H1 (cell line): ENCODE results near the gene ZFP36L2. TPM values are rescaled to one million over a fixed set of nuclear protein-coding genes. Genes with fewer than 3 reads are reported as not detected.

Experiments used
- CTCF ChIA-PET: fragments of 300-600 bp; sonication (Branson Sonifier 250); formaldehyde crosslinking; loops from one replicate; lab custom pipeline; 2021; ENCODE audit not compliant: partially characterized antibody; lab: Charles Lee
- POLR2A ChIA-PET: fragments of 300-600 bp; sonication (Branson Sonifier 250); formaldehyde crosslinking; loops from one replicate; lab custom pipeline; 2021; ENCODE audit warnings: inconsistent platforms; ENCODE audit not compliant: partially characterized antibody; lab: Charles Lee
- DNase-seq, 2 experiments: peaks; one replicate each; pipeline versions ENCODE4 v3.0.0 to v3.0.0-alpha.2; 2010 to 2022; ENCODE audit warnings: low spot score in 2 of 2, low read depth in 1 of 2, mixed read lengths in 1 of 2
- FAIRE-seq: peaks from 2 replicates; lab custom pipeline; 2011; peaks lifted over from hg19 to GRCh38; lab: Jason Lieb, UNC
- H2AFZ ChIP-seq: 2 replicates; pipeline ENCODE4 v1.8.1; 2012; ENCODE audit warnings: low read length, inconsistent platforms
- H2AK5ac ChIP-seq: 2 replicates; pipeline ENCODE4 v1.6.1; 2013; ENCODE audit warnings: low read depth, low read length
- H2BK120ac ChIP-seq: replicated peaks from 2 replicates; pipeline ENCODE3; 2013; ENCODE audit warnings: low read depth, low read length, inconsistent platforms
- H2BK12ac ChIP-seq: 2 replicates; pipeline ENCODE4 v1.6.1; 2013; ENCODE audit warnings: low read depth, low read length
- H2BK15ac ChIP-seq: 2 replicates; pipeline ENCODE4 v1.6.1; 2013; ENCODE audit warnings: low read length
- H2BK20ac ChIP-seq: 2 replicates; pipeline ENCODE4 v1.6.1; 2013; ENCODE audit warnings: low read length
- H2BK5ac ChIP-seq: 2 replicates; pipeline ENCODE4 v1.6.1; 2013; ENCODE audit warnings: low read depth, low read length
- H3K14ac ChIP-seq: 2 replicates; pipeline ENCODE4 v1.6.1; 2013; ENCODE audit warnings: inconsistent platforms; ENCODE audit not compliant: insufficient read length
- H3K18ac ChIP-seq: 2 replicates; pipeline ENCODE4 v1.6.1; 2013; ENCODE audit warnings: low read length; ENCODE audit errors: extremely low read depth
- H3K23ac ChIP-seq: 2 replicates; pipeline ENCODE4 v1.6.1; 2013; ENCODE audit warnings: inconsistent platforms; ENCODE audit not compliant: insufficient read length
- H3K23me2 ChIP-seq: 2 replicates; pipeline ENCODE4 v1.6.1; 2013; ENCODE audit warnings: low read depth, low read length
- H3K27ac ChIP-seq: 2 replicates; pipeline ENCODE4 v1.6.1; 2011; ENCODE audit warnings: low read depth, low read length, inconsistent platforms
- H3K27me3 ChIP-seq, 4 experiments: replicated peaks in 1 of 4; 1 replicate in 1 of 4; 2 replicates in 3 of 4; pipeline versions ENCODE4 v1.6.1 to v1.8.1; 2011 to 2013; ENCODE audit warnings: low read length in 3 of 4, mild to moderate bottlenecking in 3 of 4, inconsistent platforms in 2 of 4, mixed read lengths in 2 of 4, moderate library complexity in 1 of 4; ENCODE audit not compliant: control insufficient read depth in 3 of 4, insufficient read depth in 3 of 4; ENCODE audit errors: extremely low read depth in 1 of 4
- H3K36me3 ChIP-seq, 4 experiments: 2 replicates each; pipeline versions ENCODE4 v1.6.1 to v1.8.1; 2011 to 2013; ENCODE audit warnings: mild to moderate bottlenecking in 4 of 4, low read length in 3 of 4, moderate library complexity in 2 of 4, control low read depth in 1 of 4, inconsistent platforms in 1 of 4; ENCODE audit not compliant: insufficient read depth in 4 of 4, control insufficient read depth in 2 of 4
- H3K4ac ChIP-seq: replicated peaks from 2 replicates; pipeline ENCODE3; 2013; ENCODE audit warnings: low read length, low read depth, mixed read lengths, inconsistent platforms; ENCODE audit not compliant: insufficient read length
- H3K4me1 ChIP-seq, 4 experiments: replicated peaks in 1 of 4; 1 replicate in 1 of 4; 2 replicates in 3 of 4; pipeline versions ENCODE4 v1.6.1 to v1.8.1; 2011 to 2013; ENCODE audit warnings: low read length in 3 of 4, inconsistent platforms in 2 of 4, mixed read lengths in 1 of 4; ENCODE audit not compliant: insufficient read depth in 4 of 4, control insufficient read depth in 3 of 4
- H3K4me2 ChIP-seq, 2 experiments: 2 replicates each; pipeline versions ENCODE4 v1.6.1 to v1.8.1; 2011 to 2013; ENCODE audit warnings: low read depth in 2 of 2, low read length in 2 of 2, control low read depth in 1 of 2, inconsistent platforms in 1 of 2, mild to moderate bottlenecking in 1 of 2; ENCODE audit not compliant: insufficient read depth in 1 of 2
- H3K4me3 ChIP-seq, 4 experiments: fragments of 200-600, 300-600 bp in 1 of 4; sonication (generic), shearing (Covaris generic), sonication (Bioruptor Twin) in 1 of 4; 2 replicates each; pipeline versions ENCODE4 v1.5.1 to v1.8.1; 2011 to 2016; ENCODE audit warnings: low read length in 4 of 4, low read depth in 3 of 4, control low read depth in 2 of 4, inconsistent platforms in 2 of 4, mild to moderate bottlenecking in 2 of 4, mixed read lengths in 1 of 4, moderate library complexity in 1 of 4; ENCODE audit not compliant: insufficient read depth in 2 of 4; ENCODE audit errors: extremely low read depth in 1 of 4
- H3K56ac ChIP-seq: replicated peaks from 2 replicates; pipeline ENCODE3; 2013; ENCODE audit warnings: low read depth, mild to moderate bottlenecking, mixed read lengths, low read length, inconsistent platforms; ENCODE audit not compliant: insufficient read length
- H3K79me1 ChIP-seq: 2 replicates; pipeline ENCODE4 v1.6.1; 2013; ENCODE audit warnings: low read depth, low read length, control low read depth
- H3K79me2 ChIP-seq, 2 experiments: 2 replicates each; pipeline versions ENCODE4 v1.6.1 to v1.8.1; 2012 to 2013; ENCODE audit warnings: low read length in 2 of 2, mild to moderate bottlenecking in 2 of 2, inconsistent platforms in 1 of 2; ENCODE audit not compliant: insufficient read depth in 2 of 2, control insufficient read depth in 1 of 2
- H3K9ac ChIP-seq, 4 experiments: replicated peaks in 1 of 4; 1 replicate in 1 of 4; 2 replicates in 3 of 4; pipeline versions ENCODE4 v1.6.1 to v1.8.1; 2011 to 2013; ENCODE audit warnings: low read depth in 3 of 4, low read length in 3 of 4, control low read depth in 2 of 4, mild to moderate bottlenecking in 2 of 4, moderate library complexity in 2 of 4, inconsistent platforms in 1 of 4; ENCODE audit errors: extremely low read depth in 1 of 4
- H3K9me3 ChIP-seq, 2 experiments: 2 replicates each; pipeline versions ENCODE4 v1.6.1 to v1.8.1; 2012 to 2013; ENCODE audit warnings: mild to moderate bottlenecking in 2 of 2, moderate library complexity in 2 of 2, control low read depth in 1 of 2, inconsistent platforms in 1 of 2, low read depth in 1 of 2, low read length in 1 of 2, mixed read lengths in 1 of 2; ENCODE audit not compliant: insufficient read depth in 2 of 2
- H4K20me1 ChIP-seq, 2 experiments: replicated peaks in 1 of 2; 2 replicates each; pipeline versions ENCODE3 to v1.8.1; 2011 to 2013; ENCODE audit warnings: inconsistent platforms in 2 of 2, low read length in 2 of 2, mild to moderate bottlenecking in 1 of 2; ENCODE audit not compliant: insufficient read depth in 2 of 2, control insufficient read depth in 1 of 2
- H4K5ac ChIP-seq: 2 replicates; pipeline ENCODE4 v1.6.1; 2013; ENCODE audit warnings: low read length, low read depth, mixed read lengths, inconsistent platforms; ENCODE audit not compliant: insufficient read length
- H4K8ac ChIP-seq: 2 replicates; pipeline ENCODE4 v1.8.0; 2013; ENCODE audit warnings: mild to moderate bottlenecking, moderate library complexity, low read length, inconsistent platforms; ENCODE audit not compliant: insufficient read depth; ENCODE audit errors: extremely low read depth
- H4K91ac ChIP-seq: replicated peaks from 2 replicates; pipeline ENCODE3; 2013; ENCODE audit warnings: low read length, mixed read lengths, inconsistent platforms; ENCODE audit not compliant: insufficient read length
- BACH1 ChIP-seq: IDR thresholded peaks from 2 replicates; pipeline ENCODE4 v1.6.1; 2012; ENCODE audit warnings: low read length, improper control_type of control experiment
- CTCF ChIP-seq, 3 experiments: IDR thresholded peaks; 1 replicate in 2 of 3; 2 replicates in 1 of 3; pipeline versions ENCODE4 v1.5.1 to v1.6.1; 2011; ENCODE audit warnings: low read length in 3 of 3, mild to moderate bottlenecking in 3 of 3, inconsistent platforms in 2 of 3, low read depth in 1 of 3, moderate library complexity in 1 of 3; ENCODE audit not compliant: insufficient read depth in 1 of 3; ENCODE audit errors: control extremely low read depth in 1 of 3
- NANOG ChIP-seq: IDR thresholded peaks from 2 replicates; pipeline ENCODE4 v1.6.1; 2011; ENCODE audit warnings: low read length, low read depth, mild to moderate bottlenecking, inconsistent platforms; ENCODE audit not compliant: insufficient read depth, poor library complexity, severe bottlenecking
- NRF1 ChIP-seq: IDR thresholded peaks from 2 replicates; pipeline ENCODE4 v1.6.1; 2011; ENCODE audit warnings: mild to moderate bottlenecking, low read depth, low read length, improper control_type of control experiment
- POLR2A ChIP-seq, 2 experiments: IDR thresholded peaks; 1 replicate in 1 of 2; 2 replicates in 1 of 2; pipeline ENCODE4 v1.6.1; 2011; ENCODE audit warnings: low read depth in 2 of 2, low read length in 2 of 2, mild to moderate bottlenecking in 2 of 2; ENCODE audit errors: control extremely low read depth in 1 of 2
- SAP30 ChIP-seq: fragments of 300-600 bp; sonication (generic); IDR thresholded peaks from 2 replicates; pipeline ENCODE4 v1.7.1; 2012; ENCODE audit warnings: low read length, moderate library complexity, mild to moderate bottlenecking, inconsistent platforms; ENCODE audit not compliant: insufficient read depth, insufficient replicate concordance
- SP2 ChIP-seq: IDR thresholded peaks from 2 replicates; pipeline ENCODE4 v1.6.1; 2012; ENCODE audit warnings: mild to moderate bottlenecking, low read length, inconsistent platforms
- SRF ChIP-seq: IDR thresholded peaks from 2 replicates; pipeline ENCODE4 v1.6.1; 2011; ENCODE audit warnings: mild to moderate bottlenecking, low read depth, low read length, moderate library complexity
- TAF1 ChIP-seq: IDR thresholded peaks from 2 replicates; pipeline ENCODE4 v1.6.1; 2011; ENCODE audit warnings: mild to moderate bottlenecking, low read depth, low read length
- TCF12 ChIP-seq: IDR thresholded peaks from 2 replicates; pipeline ENCODE4 v1.6.1; 2011; ENCODE audit warnings: low read depth, mild to moderate bottlenecking, low read length
- ZNF274 ChIP-seq: IDR thresholded peaks from 2 replicates; pipeline ENCODE4 v1.7.0; 2012; ENCODE audit warnings: low read length, borderline replicate concordance; ENCODE audit errors: extremely low read depth
- WGBS, 2 experiments: shearing (Covaris generic) in 1 of 2; methylation state at CpG; one replicate each; pipeline versions ENCODE4 v1.1.6 to v1.1.7; 2013 to 2015; ENCODE audit warnings: low lambda C conversion rate in 2 of 2, mixed read lengths in 2 of 2, inconsistent platforms in 1 of 2, low coverage in 1 of 2, missing lambda C conversion rate in 1 of 2; ENCODE audit not compliant: insufficient replicate concordance in 2 of 2, insufficient coverage in 1 of 2, insufficient read length in 1 of 2; ENCODE audit errors: extremely low coverage in 1 of 2, missing lambda C conversion rate in 1 of 2; 5-methylcytosine and 5-hydroxymethylcytosine counted together
- polyA plus RNA-seq, 7 experiments: library from polyadenylated mRNA; depleted of rRNA in 3 of 7; stranded (reverse) in 5 of 7; unstranded in 2 of 7; fragments of >200 nt in 5 of 7; fragments of 200-250 nt in 2 of 7; gene quantifications; 1 replicate in 5 of 7; 2 replicates in 1 of 7; 4 replicates in 1 of 7; pipeline versions ENCODE4 v1.2.1 to v1.2.3, GENCODE V29; 2011 to 2013; ENCODE audit warnings: missing spikeins in 2 of 7, mixed read lengths in 2 of 7
- total RNA-seq: library from RNA; stranded (reverse); fragmentation: NEBNext Ultra II Directional; extraction: Animal tissue kit (Norgen Biotek cat#: 25700); gene quantifications from 2 replicates; pipeline ENCODE4 v1.2.1, GENCODE V29; 2021

Gene ZFP36L2
- total and polyA plus RNA-seq, 2 of the 8 experiments (the other 6 are each of a cell fraction or from before 2014, with no cell fraction given): 13.4 to 102 TPM

- Histone ChIP-seq H2BK5ac (peak overlapping the region; percentile 92; the same call in 1 of the 2 replicates), H3K9me3 (peaks cover 9 to 13% of the 10 kb centered on the region in 2 experiments), H3K4ac (peak overlapping the region; percentile 2), H3K4me1 (peaks cover 13 to 34% (median 28%) of the 10 kb centered on the region in 4 experiments), H3K56ac (no peak overlapping the region), H3K4me2 (peak overlapping the region; percentile 48 to 49; a peak in 3 of 4 replicates), H3K79me2 (no peaks in the 10 kb centered on the region), H4K5ac (peak overlapping the region; percentile 51), H2BK15ac (peak overlapping the region; percentile 48; the same call in 1 of the 2 replicates), H3K9ac (no peak overlapping the region), H3K79me1 (no peaks in the 10 kb centered on the region), H4K20me1 (no peaks in the 10 kb centered on the region), H3K27ac (0 out of 2 replicates have a peak overlapping the region, but pooled peaks have one; percentile 41), H2BK120ac (peak overlapping the region; percentile 40), H4K8ac (no peak overlapping the region), H2AK5ac (peak overlapping the region; percentile 67; the same call in 1 of the 2 replicates), H3K36me3 (no peaks in the 10 kb centered on the region), H3K27me3 (no peaks in the 10 kb centered on the region), H3K4me3 (peak overlapping the region in 1 of 4 experiments; percentile 36; a peak in 1 of 8 replicates), H2BK20ac (peak overlapping the region; percentile 86), H3K23ac (no peak overlapping the region), H3K23me2 (no peaks in the 10 kb centered on the region), H3K18ac (peak overlapping the region; percentile 93), H2BK12ac (peak overlapping the region; percentile 64), H2AFZ (no peak overlapping the region), H4K91ac (peak overlapping the region; percentile 71), H3K14ac (no peak overlapping the region)
- ChIA-PET POLR2A (interaction anchor here (0.9 to 4.4 kb wide), 8 partner anchors 11 to 80 kb away, joined by 3 to 52 read pairs (median 4); partner anchors contain the start of gene ZFP36L2), CTCF (interaction anchor here (0.5 to 6.8 kb wide), 21 partner anchors 8 to 321 kb away, joined by 3 to 85 read pairs (median 6); partner anchors contain the start of gene ZFP36L2)
- DNase-seq: no peak
- WGBS, 2 experiments: 83% methylated on average over 8 of the region's 8 CpGs; no CpG with 5 or more reads in 1 of the 2 experiments
- TF ChIP-seq TAF1 (no peak), SP2 (no peak), NRF1 (no peak), SAP30 (no peak), SRF (no peak), NANOG (no peak), POLR2A (IDR thresholded peaks at IDR 0.05; ENCODE audit: control extremely low read depth in 1 of 2, low read depth in 2 of 2, low read length in 2 of 2) (no peak), BACH1 (no peak), ZNF274 (no peak), TCF12 (no peak), CTCF (IDR thresholded peaks at IDR 0.05; ENCODE audit: control extremely low read depth in 1 of 3, insufficient read depth in 1 of 3, low read depth in 1 of 3, low read length in 3 of 3) (no peak)
- FAIRE-seq: no peak
These were observed 45.5 kb downstream of the ZFP36L2 start for GRCh38 chr2:43180897-43181296.
